ENCODE results near the gene LSM4.

The LSM4 gene

DNA sequence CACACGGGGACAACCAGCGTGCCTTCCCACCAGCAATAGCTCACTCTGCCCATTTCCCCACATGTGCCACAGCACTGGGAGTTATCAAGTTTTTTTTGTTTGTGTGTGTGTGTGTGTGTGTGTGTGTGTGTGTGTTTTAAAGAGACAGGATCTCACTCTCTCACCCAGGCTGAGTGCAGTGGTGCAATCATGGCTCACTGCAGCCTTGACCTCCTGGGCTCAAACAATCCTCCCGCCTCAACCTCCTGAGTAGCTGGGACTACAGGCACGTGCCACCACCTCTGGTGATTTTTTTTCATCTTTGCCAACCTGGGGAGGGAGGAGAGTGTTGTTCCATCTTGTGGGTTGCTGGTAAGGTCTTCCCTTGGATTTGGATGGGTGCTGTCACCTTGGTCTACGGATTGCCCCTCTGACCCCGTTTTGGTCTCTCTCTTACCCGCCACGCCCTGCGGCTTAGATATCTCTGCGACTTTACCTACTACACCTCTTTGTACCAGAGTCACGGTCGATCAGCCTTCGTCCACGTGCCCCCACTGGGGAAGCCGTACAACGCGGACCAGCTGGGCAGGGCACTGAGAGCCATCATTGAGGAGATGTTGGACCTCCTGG, 40.2 kb upstream of the LSM4 start:
- H3K9me3 ChIP-seq (ENCODE audit: control insufficient read depth, insufficient read depth, low read depth, low read length): no peaks in the 10 kb centered on the region
- H3K27ac ChIP-seq (ENCODE audit: extremely low read depth, low read depth, low read length): no peak overlapping the region; the same call in 1 of the 2 replicates
- ChIA-PET POLR2A (interaction anchor here (0.6 to 2.2 kb wide), 3 partner anchors 32 to 83 kb away, joined by 3 to 19 read pairs (median 4); partner anchors contain the start of gene JUND), CTCF (interaction anchor here (0.6 to 3.7 kb wide), 6 partner anchors 13 to 47 kb away, joined by 3 to 23 read pairs (median 4); no protein-coding TSS in a partner anchor)
- H3K4me3 ChIP-seq (ENCODE audit: low read depth, low read length): no peak overlapping the region
- peaks cover 0 to 4% of the 10 kb centered on the region in 2 experiments; a peak in 2 of 3 replicates for H3K36me3 ChIP-seq (ENCODE audit: control insufficient read depth in 2 of 2, insufficient read depth in 1 of 2, low read length in 2 of 2)
- H3K4me1 ChIP-seq (ENCODE audit: control insufficient read depth, insufficient read depth, low read length): no peaks in the 10 kb centered on the region; the same call in 1 of the 2 replicates
- TF ChIP-seq, protein P1, sequence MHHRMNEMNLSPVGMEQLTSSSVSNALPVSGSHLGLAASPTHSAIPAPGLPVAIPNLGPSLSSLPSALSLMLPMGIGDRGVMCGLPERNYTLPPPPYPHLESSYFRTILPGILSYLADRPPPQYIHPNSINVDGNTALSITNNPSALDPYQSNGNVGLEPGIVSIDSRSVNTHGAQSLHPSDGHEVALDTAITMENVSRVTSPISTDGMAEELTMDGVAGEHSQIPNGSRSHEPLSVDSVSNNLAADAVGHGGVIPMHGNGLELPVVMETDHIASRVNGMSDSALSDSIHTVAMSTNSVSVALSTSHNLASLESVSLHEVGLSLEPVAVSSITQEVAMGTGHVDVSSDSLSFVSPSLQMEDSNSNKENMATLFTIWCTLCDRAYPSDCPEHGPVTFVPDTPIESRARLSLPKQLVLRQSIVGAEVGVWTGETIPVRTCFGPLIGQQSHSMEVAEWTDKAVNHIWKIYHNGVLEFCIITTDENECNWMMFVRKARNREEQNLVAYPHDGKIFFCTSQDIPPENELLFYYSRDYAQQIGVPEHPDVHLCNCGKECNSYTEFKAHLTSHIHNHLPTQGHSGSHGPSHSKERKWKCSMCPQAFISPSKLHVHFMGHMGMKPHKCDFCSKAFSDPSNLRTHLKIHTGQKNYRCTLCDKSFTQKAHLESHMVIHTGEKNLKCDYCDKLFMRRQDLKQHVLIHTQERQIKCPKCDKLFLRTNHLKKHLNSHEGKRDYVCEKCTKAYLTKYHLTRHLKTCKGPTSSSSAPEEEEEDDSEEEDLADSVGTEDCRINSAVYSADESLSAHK (tag by site-specific recombination; IDR thresholded peaks at IDR 0.05): 0 out of 2 replicates have a peak, but pooled peaks have one; percentile 16
- TF ChIP-seq, protein P2, sequence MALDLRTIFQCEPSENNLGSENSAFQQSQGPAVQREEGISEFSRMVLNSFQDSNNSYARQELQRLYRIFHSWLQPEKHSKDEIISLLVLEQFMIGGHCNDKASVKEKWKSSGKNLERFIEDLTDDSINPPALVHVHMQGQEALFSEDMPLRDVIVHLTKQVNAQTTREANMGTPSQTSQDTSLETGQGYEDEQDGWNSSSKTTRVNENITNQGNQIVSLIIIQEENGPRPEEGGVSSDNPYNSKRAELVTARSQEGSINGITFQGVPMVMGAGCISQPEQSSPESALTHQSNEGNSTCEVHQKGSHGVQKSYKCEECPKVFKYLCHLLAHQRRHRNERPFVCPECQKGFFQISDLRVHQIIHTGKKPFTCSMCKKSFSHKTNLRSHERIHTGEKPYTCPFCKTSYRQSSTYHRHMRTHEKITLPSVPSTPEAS (tag by site-specific recombination; IDR thresholded peaks at IDR 0.05): peak; percentile 99
- TF ChIP-seq ZFP37 (tag by site-specific recombination; IDR thresholded peaks at IDR 0.05): no peak
- no peak for TF ChIP-seq ZNF202 (tag by site-specific recombination; IDR thresholded peaks at IDR 0.05; ENCODE audit: borderline replicate concordance)
- TF ChIP-seq, protein P3, sequence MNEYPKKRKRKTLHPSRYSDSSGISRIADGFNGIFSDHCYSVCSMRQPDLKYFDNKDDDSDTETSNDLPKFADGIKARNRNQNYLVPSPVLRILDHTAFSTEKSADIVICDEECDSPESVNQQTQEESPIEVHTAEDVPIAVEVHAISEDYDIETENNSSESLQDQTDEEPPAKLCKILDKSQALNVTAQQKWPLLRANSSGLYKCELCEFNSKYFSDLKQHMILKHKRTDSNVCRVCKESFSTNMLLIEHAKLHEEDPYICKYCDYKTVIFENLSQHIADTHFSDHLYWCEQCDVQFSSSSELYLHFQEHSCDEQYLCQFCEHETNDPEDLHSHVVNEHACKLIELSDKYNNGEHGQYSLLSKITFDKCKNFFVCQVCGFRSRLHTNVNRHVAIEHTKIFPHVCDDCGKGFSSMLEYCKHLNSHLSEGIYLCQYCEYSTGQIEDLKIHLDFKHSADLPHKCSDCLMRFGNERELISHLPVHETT (tag by site-specific recombination; IDR thresholded peaks at IDR 0.05): no peak
- TF ChIP-seq ZNF529 (tag by site-specific recombination; IDR thresholded peaks at IDR 0.05; ENCODE audit: insufficient replicate concordance): no peak
- no peak for TF ChIP-seq ZNF274 (IDR thresholded peaks at IDR 0.05; ENCODE audit: low read length)
- TF ChIP-seq ZNF274 (tag by site-specific recombination; IDR thresholded peaks at IDR 0.05; ENCODE audit: borderline replicate concordance): no peak
- no peak for TF ChIP-seq ZNF501 (tag by site-specific recombination; IDR thresholded peaks at IDR 0.05)
- TF ChIP-seq ZSCAN16 (tag by site-specific recombination; IDR thresholded peaks at IDR 0.05): no peak
- TF ChIP-seq ZNF664 (tag by site-specific recombination; IDR thresholded peaks at IDR 0.05): no peak
- TF ChIP-seq ZNF426 (tag by site-specific recombination; IDR thresholded peaks at IDR 0.05): no peak
- no peak for TF ChIP-seq ZNF555 (tag by site-specific recombination; conservative IDR thresholded peaks at IDR 0.05)
- TF ChIP-seq, protein P4, sequence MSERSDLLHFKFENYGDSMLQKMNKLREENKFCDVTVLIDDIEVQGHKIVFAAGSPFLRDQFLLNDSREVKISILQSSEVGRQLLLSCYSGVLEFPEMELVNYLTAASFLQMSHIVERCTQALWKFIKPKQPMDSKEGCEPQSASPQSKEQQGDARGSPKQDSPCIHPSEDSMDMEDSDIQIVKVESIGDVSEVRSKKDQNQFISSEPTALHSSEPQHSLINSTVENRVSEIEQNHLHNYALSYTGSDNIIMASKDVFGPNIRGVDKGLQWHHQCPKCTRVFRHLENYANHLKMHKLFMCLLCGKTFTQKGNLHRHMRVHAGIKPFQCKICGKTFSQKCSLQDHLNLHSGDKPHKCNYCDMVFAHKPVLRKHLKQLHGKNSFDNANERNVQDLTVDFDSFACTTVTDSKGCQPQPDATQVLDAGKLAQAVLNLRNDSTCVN (tag by site-specific recombination; optimal IDR thresholded peaks at IDR 0.05): peak; percentile 6
- no peak for TF ChIP-seq ZNF629 (tag by site-specific recombination; IDR thresholded peaks at IDR 0.05)
- TF ChIP-seq, protein P5, sequence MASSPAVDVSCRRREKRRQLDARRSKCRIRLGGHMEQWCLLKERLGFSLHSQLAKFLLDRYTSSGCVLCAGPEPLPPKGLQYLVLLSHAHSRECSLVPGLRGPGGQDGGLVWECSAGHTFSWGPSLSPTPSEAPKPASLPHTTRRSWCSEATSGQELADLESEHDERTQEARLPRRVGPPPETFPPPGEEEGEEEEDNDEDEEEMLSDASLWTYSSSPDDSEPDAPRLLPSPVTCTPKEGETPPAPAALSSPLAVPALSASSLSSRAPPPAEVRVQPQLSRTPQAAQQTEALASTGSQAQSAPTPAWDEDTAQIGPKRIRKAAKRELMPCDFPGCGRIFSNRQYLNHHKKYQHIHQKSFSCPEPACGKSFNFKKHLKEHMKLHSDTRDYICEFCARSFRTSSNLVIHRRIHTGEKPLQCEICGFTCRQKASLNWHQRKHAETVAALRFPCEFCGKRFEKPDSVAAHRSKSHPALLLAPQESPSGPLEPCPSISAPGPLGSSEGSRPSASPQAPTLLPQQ (tag by site-specific recombination; IDR thresholded peaks at IDR 0.05): no peak
- no peak for TF ChIP-seq ZNF830 (tag by site-specific recombination; IDR thresholded peaks at IDR 0.05; ENCODE audit: low read depth)
- TF ChIP-seq, protein P6, sequence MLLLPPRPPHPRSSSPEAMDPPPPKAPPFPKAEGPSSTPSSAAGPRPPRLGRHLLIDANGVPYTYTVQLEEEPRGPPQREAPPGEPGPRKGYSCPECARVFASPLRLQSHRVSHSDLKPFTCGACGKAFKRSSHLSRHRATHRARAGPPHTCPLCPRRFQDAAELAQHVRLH (tag by site-specific recombination; IDR thresholded peaks at IDR 0.05): peak; percentile 84; the same call in 1 of the 2 replicates
- no peak for TF ChIP-seq ZNF777 (tag by site-specific recombination; IDR thresholded peaks at IDR 0.05; ENCODE audit: borderline replicate concordance)
- TF ChIP-seq, protein P7, sequence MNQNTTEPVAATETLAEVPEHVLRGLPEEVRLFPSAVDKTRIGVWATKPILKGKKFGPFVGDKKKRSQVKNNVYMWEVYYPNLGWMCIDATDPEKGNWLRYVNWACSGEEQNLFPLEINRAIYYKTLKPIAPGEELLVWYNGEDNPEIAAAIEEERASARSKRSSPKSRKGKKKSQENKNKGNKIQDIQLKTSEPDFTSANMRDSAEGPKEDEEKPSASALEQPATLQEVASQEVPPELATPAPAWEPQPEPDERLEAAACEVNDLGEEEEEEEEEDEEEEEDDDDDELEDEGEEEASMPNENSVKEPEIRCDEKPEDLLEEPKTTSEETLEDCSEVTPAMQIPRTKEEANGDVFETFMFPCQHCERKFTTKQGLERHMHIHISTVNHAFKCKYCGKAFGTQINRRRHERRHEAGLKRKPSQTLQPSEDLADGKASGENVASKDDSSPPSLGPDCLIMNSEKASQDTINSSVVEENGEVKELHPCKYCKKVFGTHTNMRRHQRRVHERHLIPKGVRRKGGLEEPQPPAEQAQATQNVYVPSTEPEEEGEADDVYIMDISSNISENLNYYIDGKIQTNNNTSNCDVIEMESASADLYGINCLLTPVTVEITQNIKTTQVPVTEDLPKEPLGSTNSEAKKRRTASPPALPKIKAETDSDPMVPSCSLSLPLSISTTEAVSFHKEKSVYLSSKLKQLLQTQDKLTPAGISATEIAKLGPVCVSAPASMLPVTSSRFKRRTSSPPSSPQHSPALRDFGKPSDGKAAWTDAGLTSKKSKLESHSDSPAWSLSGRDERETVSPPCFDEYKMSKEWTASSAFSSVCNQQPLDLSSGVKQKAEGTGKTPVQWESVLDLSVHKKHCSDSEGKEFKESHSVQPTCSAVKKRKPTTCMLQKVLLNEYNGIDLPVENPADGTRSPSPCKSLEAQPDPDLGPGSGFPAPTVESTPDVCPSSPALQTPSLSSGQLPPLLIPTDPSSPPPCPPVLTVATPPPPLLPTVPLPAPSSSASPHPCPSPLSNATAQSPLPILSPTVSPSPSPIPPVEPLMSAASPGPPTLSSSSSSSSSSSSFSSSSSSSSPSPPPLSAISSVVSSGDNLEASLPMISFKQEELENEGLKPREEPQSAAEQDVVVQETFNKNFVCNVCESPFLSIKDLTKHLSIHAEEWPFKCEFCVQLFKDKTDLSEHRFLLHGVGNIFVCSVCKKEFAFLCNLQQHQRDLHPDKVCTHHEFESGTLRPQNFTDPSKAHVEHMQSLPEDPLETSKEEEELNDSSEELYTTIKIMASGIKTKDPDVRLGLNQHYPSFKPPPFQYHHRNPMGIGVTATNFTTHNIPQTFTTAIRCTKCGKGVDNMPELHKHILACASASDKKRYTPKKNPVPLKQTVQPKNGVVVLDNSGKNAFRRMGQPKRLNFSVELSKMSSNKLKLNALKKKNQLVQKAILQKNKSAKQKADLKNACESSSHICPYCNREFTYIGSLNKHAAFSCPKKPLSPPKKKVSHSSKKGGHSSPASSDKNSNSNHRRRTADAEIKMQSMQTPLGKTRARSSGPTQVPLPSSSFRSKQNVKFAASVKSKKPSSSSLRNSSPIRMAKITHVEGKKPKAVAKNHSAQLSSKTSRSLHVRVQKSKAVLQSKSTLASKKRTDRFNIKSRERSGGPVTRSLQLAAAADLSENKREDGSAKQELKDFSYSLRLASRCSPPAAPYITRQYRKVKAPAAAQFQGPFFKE (tag by site-specific recombination; IDR thresholded peaks at IDR 0.05; ENCODE audit: borderline replicate concordance): no peak
- no peak for TF ChIP-seq GLIS2 (tag by site-specific recombination; IDR thresholded peaks at IDR 0.05)
- TF ChIP-seq SALL2 (tag by site-specific recombination; IDR thresholded peaks at IDR 0.05; ENCODE audit: borderline replicate concordance): no peak
- TF ChIP-seq ZNF544 (tag by site-specific recombination; IDR thresholded peaks at IDR 0.05): no peak
